BLaER1 treated with 17β-estradiol and CSF1 and Interleukin-3, amounts not matched to agents 10 nM and 100 nM (cell line): ENCODE results near the gene KRTAP10-6.
A peak's percentile ranks its signal among the peaks of the same experiment; 100 is the strongest.

Experiments used
- H3K27ac ChIP-seq, 11 experiments: shearing (Covaris generic); formaldehyde crosslinking; 2 replicates each; pipeline ENCODE4 v1.8.1; 2022
- H3K27me3 ChIP-seq, 11 experiments: shearing (Covaris generic); formaldehyde crosslinking; 2 replicates each; pipeline ENCODE4 v1.8.1; 2022
- H3K36me3 ChIP-seq, 11 experiments: shearing (Covaris generic); formaldehyde crosslinking; 2 replicates each; pipeline ENCODE4 v1.8.1; 2022
- H3K4me1 ChIP-seq, 10 experiments: shearing (Covaris generic); formaldehyde crosslinking; 2 replicates each; pipeline ENCODE4 v1.8.1; 2022
- H3K4me2 ChIP-seq, 11 experiments: shearing (Covaris generic); formaldehyde crosslinking; 2 replicates each; pipeline ENCODE4 v1.8.1; 2022
- H3K4me3 ChIP-seq, 10 experiments: shearing (Covaris generic); formaldehyde crosslinking; 2 replicates each; pipeline ENCODE4 v1.8.1; 2022
- H3K9ac ChIP-seq, 11 experiments: shearing (Covaris generic); formaldehyde crosslinking; 2 replicates each; pipeline ENCODE4 v1.8.1; 2022
- H3K9me3 ChIP-seq, 11 experiments: shearing (Covaris generic); formaldehyde crosslinking; replicated peaks in 1 of 11; 2 replicates each; pipeline ENCODE4 v1.8.1; 2022
- H4K20me1 ChIP-seq, 11 experiments: shearing (Covaris generic); formaldehyde crosslinking; 2 replicates each; pipeline ENCODE4 v1.8.1; 2022
- Cebpa-rat ChIP-seq, 11 experiments: shearing (Covaris generic); IDR thresholded peaks; 2 replicates each; pipeline ENCODE4 v1.8.1; 2022

The KRTAP10-6 gene

DNA sequence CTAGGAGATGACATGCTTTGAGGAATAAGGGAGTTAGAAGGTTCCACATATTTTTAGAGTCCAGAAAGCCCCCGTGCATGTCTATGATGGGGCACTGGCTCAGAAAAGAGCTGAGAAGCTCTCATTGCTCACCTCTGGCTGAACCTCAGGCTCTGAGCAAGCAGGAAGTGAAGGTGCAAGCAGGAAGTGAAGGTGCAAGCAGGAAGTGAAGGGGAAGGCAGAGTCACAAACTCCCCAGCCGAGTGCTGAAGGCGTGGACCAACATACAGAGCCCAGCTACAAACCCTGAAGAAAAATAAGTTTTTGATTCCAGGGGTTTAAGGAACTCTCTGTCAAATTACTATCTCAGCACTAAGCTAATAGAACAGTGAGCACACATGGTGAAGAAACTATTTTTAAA, 26.6 kb upstream of the KRTAP10-6 start:
- no peaks in the 10 kb centered on the region for H4K20me1 ChIP-seq
- H3K4me1 ChIP-seq: peaks cover 38 to 54% (median 49%) of the 10 kb centered on the region in 10 experiments
- peaks cover 0 to 5% (median 0%) of the 10 kb centered on the region in 11 experiments; a peak in 3 of 22 replicates for H3K27me3 ChIP-seq
- no peak for TF ChIP-seq Cebpa-rat (IDR thresholded peaks at IDR 0.05)
- H3K36me3 ChIP-seq: no peaks in the 10 kb centered on the region
- peaks cover 19 to 40% (median 27%) of the 10 kb centered on the region in 11 experiments for H3K9me3 ChIP-seq
- peak overlapping the region in 3 of 11 experiments; percentile 1 to 18 (median 12); a peak in 2 of 22 replicates for H3K27ac ChIP-seq
- H3K9ac ChIP-seq: no peak overlapping the region
- H3K4me2 ChIP-seq: peak overlapping the region; percentile 58 to 86 (median 72)
- H3K4me3 ChIP-seq: no peak overlapping the region

DNA sequence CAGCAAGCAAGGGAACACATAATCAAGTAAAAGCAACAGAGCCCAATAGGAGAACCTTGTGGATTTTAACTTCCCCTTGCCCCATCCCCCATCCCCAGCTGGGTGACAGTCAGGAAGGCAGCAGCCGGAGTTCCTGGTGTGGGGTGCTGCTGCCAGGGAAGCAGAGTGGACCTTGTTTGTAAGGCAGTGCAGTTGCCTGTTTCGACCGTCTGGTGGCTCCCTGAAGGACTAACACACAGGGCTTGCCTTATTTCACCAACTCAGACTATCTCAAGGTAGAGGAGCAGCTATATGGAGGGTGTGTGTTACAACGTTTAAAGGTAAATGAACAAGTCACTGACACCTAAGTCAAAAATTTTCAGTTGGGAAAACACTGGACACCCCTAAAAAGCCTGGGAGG, 26.2 kb upstream of the KRTAP10-6 start:
- H3K4me2 ChIP-seq: peak overlapping the region; percentile 58 to 86 (median 72)
- peaks cover 15 to 36% (median 23%) of the 10 kb centered on the region in 11 experiments for H3K9me3 ChIP-seq
- no peak for TF ChIP-seq Cebpa-rat (IDR thresholded peaks at IDR 0.05)
- peaks cover 38 to 54% (median 49%) of the 10 kb centered on the region in 10 experiments for H3K4me1 ChIP-seq
- no peak overlapping the region for H3K4me3 ChIP-seq
- no peak overlapping the region for H3K9ac ChIP-seq
- H4K20me1 ChIP-seq: no peaks in the 10 kb centered on the region
- no peaks in the 10 kb centered on the region for H3K36me3 ChIP-seq
- peak overlapping the region in 5 of 11 experiments; percentile 18 to 44 (median 36); a peak in 5 of 22 replicates for H3K27ac ChIP-seq
- peaks cover 0 to 5% (median 0%) of the 10 kb centered on the region in 11 experiments; a peak in 3 of 22 replicates for H3K27me3 ChIP-seq

DNA sequence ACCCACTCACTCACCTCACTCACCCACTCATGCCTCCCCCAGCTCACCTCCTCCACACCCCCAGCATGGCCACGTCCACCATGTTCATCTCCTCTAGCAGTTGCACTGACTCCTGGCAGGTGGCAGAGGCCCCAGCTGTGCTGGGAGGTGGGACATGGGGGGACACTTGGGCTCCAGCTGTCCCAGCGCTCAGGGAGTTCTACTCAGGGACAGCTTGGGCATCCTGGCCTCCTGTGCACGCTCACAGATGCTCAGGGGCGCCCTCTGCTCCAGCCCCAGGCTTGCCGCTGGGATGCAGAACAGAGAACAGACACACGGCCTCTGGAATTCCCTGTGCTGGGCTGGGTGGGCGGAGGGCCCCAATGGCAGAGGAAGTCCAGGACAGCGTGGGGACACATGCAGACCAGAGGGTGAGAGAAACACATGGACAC, 24.8 kb upstream of the KRTAP10-6 start:
- Histone ChIP-seq H3K9me3 (peaks cover 8 to 27% (median 13%) of the 10 kb centered on the region in 11 experiments; a peak in 21 of 22 replicates), H3K4me1 (peaks cover 34 to 54% (median 46%) of the 10 kb centered on the region in 10 experiments), H3K27ac (no peak overlapping the region), H3K9ac (no peak overlapping the region), H3K27me3 (peaks cover 0 to 5% (median 0%) of the 10 kb centered on the region in 11 experiments; a peak in 3 of 22 replicates), H3K4me3 (no peak overlapping the region), H4K20me1 (no peaks in the 10 kb centered on the region), H3K4me2 (peak overlapping the region in 8 of 11 experiments; percentile 50 to 77 (median 72); a peak in 11 of 22 replicates), H3K36me3 (no peaks in the 10 kb centered on the region)
- no peak for TF ChIP-seq Cebpa-rat (IDR thresholded peaks at IDR 0.05)

DNA sequence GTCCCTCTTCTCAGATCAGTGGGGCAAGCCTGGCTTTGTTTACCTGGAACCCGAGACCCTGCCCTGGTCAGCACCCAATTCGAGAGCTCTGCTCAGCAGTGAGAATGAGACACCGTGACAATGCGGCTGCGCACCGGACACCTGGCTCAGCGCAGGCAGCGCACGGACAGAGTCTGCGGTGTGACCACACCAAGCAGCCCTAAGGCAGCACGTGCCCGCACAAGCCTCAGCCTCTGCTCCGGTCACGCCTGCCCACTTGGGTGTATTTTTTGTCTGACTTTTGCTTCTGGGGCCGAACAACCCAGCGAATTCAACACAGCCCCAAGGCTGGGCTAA, 24.3 kb upstream of the KRTAP10-6 start:
- no peaks in the 10 kb centered on the region for H3K36me3 ChIP-seq
- TF ChIP-seq Cebpa-rat (IDR thresholded peaks at IDR 0.05): no peak
- peaks cover 14 to 27% (median 16%) of the 10 kb centered on the region in 11 experiments for H3K9me3 ChIP-seq
- no peak overlapping the region; a peak in 1 of 22 replicates for H3K27ac ChIP-seq
- H3K27me3 ChIP-seq: peaks cover 0 to 5% (median 0%) of the 10 kb centered on the region in 11 experiments; a peak in 3 of 22 replicates
- H4K20me1 ChIP-seq: no peaks in the 10 kb centered on the region
- H3K9ac ChIP-seq: peak overlapping the region in 1 of 11 experiments; percentile 27; a peak in 2 of 22 replicates
- H3K4me2 ChIP-seq: peak overlapping the region in 9 of 11 experiments; percentile 44 to 77 (median 65); a peak in 17 of 22 replicates
- H3K4me1 ChIP-seq: peaks cover 30 to 54% (median 46%) of the 10 kb centered on the region in 10 experiments
- no peak overlapping the region for H3K4me3 ChIP-seq

DNA sequence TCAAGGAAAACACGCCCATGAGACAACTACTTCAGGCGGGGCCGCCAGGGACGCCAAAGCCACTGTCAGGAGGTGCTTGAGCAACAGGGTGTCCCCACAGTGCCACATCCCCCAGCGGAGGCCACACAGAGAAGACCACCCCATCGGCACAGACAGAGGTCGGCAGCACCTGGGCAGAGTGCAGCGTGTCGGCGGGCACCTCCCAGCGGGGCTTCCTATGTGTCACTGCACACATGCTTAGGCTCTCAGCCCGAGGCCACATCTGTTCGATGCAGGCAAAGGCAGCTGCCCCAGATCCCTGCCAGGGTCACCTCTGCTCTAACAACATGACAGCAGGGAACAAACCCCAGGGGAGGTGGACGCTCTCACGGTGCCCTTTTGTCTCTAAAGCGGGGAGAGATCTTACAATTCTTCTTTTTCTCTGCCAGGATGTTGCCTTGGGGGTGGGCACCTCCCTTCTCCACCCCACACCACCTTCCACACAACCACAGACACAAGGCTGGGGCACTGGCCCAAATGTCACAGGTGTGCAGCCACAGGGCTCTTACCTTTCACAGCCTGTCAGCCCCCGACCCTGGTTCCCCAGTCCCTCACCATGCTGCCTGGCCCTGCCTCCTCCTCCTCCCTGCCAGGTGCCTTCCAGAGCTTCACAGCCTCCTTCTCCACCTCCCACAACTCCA, 23.7 kb upstream of the KRTAP10-6 start:
- peaks cover 19 to 27% (median 21%) of the 10 kb centered on the region in 11 experiments for H3K9me3 ChIP-seq
- no peaks in the 10 kb centered on the region for H4K20me1 ChIP-seq
- H3K4me3 ChIP-seq: no peak overlapping the region
- TF ChIP-seq Cebpa-rat (IDR thresholded peaks at IDR 0.05): no peak
- no peaks in the 10 kb centered on the region for H3K36me3 ChIP-seq
- H3K9ac ChIP-seq: peak overlapping the region in 3 of 11 experiments; percentile 14 to 37 (median 27); a peak in 3 of 22 replicates
- H3K4me1 ChIP-seq: peaks cover 30 to 54% (median 46%) of the 10 kb centered on the region in 10 experiments
- H3K27ac ChIP-seq: no peak overlapping the region; a peak in 1 of 22 replicates
- H3K4me2 ChIP-seq: peak overlapping the region in 9 of 11 experiments; percentile 44 to 77 (median 65); a peak in 18 of 22 replicates
- H3K27me3 ChIP-seq: peaks cover 0 to 5% (median 0%) of the 10 kb centered on the region in 11 experiments; a peak in 3 of 22 replicates

DNA sequence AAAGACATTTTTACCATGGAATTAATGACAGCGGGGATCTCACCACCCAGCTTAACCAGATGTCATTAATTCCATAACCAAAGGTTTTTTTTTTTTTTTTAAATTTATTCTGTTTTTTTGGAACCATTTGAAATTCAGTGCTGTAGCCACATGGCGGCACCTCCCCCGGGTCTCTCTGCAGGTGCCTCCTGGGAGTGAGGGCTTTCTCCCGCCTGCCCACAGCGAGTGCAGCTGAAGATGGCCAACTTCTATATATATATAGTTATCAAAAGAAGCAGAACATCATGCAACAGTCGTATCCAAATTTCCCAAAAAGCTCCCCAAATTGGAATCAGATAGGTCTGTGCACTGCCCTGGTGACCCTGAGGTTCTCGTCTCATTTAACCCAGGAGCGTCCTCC, 23.2 kb upstream of the KRTAP10-6 start:
- H3K27ac ChIP-seq: no peak overlapping the region
- peaks cover 30 to 54% (median 46%) of the 10 kb centered on the region in 10 experiments for H3K4me1 ChIP-seq
- H3K9ac ChIP-seq: no peak overlapping the region
- H3K4me3 ChIP-seq: no peak overlapping the region
- H3K9me3 ChIP-seq: peaks cover 25 to 30% (median 27%) of the 10 kb centered on the region in 11 experiments
- peaks cover 0 to 5% (median 0%) of the 10 kb centered on the region in 11 experiments; a peak in 3 of 22 replicates for H3K27me3 ChIP-seq
- H4K20me1 ChIP-seq: no peaks in the 10 kb centered on the region
- no peak for TF ChIP-seq Cebpa-rat (IDR thresholded peaks at IDR 0.05)
- H3K36me3 ChIP-seq: peaks cover 0 to under 1% (median 0%) of the 10 kb centered on the region in 11 experiments; a peak in 2 of 22 replicates
- peak overlapping the region in 9 of 11 experiments; percentile 44 to 77 (median 65); a peak in 18 of 22 replicates for H3K4me2 ChIP-seq

DNA sequence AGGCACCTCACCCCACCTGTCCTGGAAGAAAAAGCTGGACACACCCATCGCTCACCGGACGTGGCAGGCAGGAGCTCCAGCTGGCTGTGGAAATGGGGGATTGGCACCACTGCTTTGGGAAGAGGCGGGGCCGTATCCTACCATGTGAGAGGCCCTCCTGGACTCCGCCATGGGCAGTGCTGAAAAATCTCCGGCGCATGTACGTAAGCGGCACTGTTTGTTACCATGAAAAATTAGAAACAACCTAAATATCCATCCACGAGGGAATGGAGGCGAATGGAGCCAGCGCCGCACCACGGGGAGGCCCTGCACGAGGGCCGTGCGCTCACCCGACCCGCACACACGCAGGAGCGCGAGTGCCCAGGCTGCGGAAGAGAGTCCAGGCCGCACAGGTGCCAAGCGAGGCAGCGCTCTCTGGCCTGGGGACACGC, 22.7 kb upstream of the KRTAP10-6 start:
- peaks cover 0 to 5% (median 0%) of the 10 kb centered on the region in 11 experiments; a peak in 3 of 22 replicates for H3K27me3 ChIP-seq
- no peak overlapping the region for H3K9ac ChIP-seq
- TF ChIP-seq Cebpa-rat (IDR thresholded peaks at IDR 0.05): no peak
- peaks cover 0 to 6% (median 0%) of the 10 kb centered on the region in 11 experiments; a peak in 4 of 22 replicates for H3K36me3 ChIP-seq
- H3K27ac ChIP-seq: no peak overlapping the region
- H3K4me2 ChIP-seq: peak overlapping the region in 8 of 11 experiments; percentile 50 to 77 (median 66); a peak in 13 of 22 replicates
- no peaks in the 10 kb centered on the region for H4K20me1 ChIP-seq
- no peak overlapping the region for H3K4me3 ChIP-seq
- H3K9me3 ChIP-seq: peaks cover 25 to 32% (median 28%) of the 10 kb centered on the region in 11 experiments
- H3K4me1 ChIP-seq: peaks cover 30 to 54% (median 46%) of the 10 kb centered on the region in 10 experiments

DNA sequence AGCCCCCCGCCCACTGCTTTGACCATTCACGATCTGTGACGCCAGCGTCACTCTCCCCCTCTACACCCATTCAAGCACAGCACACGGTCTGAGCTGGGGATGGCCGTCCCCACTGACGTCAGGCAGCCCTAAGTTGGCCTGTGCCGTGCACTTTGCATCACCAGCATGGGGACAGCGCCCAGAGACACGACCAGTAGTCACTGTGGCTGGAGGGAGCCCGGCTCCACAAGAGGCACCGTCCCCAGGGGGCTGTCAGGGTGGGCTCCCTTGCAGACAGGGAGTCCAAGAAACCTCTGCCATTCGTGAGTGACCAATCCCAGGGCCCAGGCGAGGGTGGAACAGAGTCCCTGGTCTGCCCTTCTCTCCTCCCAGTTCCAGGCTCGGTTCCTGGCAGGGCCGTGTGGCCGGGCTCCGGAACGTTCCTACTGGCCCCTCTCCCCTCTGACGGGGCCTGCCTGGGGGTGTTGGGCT, 21.9 kb upstream of the KRTAP10-6 start:
- Histone ChIP-seq H3K27ac (no peak overlapping the region), H3K36me3 (peaks cover 0 to 7% (median 0%) of the 10 kb centered on the region in 11 experiments; a peak in 4 of 22 replicates), H3K4me2 (peak overlapping the region in 5 of 11 experiments; percentile 65 to 77 (median 71); a peak in 10 of 22 replicates), H3K4me1 (peaks cover 26 to 53% (median 45%) of the 10 kb centered on the region in 10 experiments), H3K27me3 (peaks cover 0 to 5% (median 0%) of the 10 kb centered on the region in 11 experiments; a peak in 3 of 22 replicates), H4K20me1 (no peaks in the 10 kb centered on the region), H3K9me3 (peaks cover 29 to 35% (median 31%) of the 10 kb centered on the region in 11 experiments), H3K4me3 (no peak overlapping the region), H3K9ac (no peak overlapping the region)
- no peak for TF ChIP-seq Cebpa-rat (IDR thresholded peaks at IDR 0.05)
